ENCODE measurements around the gene KCNG1.

Gene KCNG1

DNA sequence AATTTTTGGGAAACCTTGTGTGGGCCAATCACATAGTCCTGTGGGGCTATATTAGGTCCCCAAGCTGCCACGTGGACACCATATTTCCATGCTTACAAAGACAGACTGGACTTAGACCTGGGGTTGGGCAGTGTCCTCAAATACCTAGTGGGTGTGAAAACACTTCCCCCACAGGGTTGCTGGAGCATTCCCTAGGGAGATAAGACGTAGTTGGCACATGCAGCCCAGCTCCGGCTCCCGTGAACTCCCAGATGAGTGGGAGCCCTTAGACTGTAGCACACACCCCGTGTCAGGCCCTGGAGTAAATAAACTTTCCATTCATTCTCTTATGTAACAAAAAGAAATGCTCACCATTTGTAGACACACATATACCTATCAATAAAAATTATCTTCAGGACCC, 14.2 kb downstream of the KCNG1 start:
- TF ChIP-seq, protein P1, sequence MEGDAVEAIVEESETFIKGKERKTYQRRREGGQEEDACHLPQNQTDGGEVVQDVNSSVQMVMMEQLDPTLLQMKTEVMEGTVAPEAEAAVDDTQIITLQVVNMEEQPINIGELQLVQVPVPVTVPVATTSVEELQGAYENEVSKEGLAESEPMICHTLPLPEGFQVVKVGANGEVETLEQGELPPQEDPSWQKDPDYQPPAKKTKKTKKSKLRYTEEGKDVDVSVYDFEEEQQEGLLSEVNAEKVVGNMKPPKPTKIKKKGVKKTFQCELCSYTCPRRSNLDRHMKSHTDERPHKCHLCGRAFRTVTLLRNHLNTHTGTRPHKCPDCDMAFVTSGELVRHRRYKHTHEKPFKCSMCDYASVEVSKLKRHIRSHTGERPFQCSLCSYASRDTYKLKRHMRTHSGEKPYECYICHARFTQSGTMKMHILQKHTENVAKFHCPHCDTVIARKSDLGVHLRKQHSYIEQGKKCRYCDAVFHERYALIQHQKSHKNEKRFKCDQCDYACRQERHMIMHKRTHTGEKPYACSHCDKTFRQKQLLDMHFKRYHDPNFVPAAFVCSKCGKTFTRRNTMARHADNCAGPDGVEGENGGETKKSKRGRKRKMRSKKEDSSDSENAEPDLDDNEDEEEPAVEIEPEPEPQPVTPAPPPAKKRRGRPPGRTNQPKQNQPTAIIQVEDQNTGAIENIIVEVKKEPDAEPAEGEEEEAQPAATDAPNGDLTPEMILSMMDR (IDR thresholded peaks at IDR 0.05; ENCODE audit: low read length, missing control alignments) = no peak
- DNase-seq (ENCODE audit: low read depth) = no peak
- H3K4me3 ChIP-seq (replicated peaks; ENCODE audit: low read depth, low read length) = no peak overlapping the region

DNA sequence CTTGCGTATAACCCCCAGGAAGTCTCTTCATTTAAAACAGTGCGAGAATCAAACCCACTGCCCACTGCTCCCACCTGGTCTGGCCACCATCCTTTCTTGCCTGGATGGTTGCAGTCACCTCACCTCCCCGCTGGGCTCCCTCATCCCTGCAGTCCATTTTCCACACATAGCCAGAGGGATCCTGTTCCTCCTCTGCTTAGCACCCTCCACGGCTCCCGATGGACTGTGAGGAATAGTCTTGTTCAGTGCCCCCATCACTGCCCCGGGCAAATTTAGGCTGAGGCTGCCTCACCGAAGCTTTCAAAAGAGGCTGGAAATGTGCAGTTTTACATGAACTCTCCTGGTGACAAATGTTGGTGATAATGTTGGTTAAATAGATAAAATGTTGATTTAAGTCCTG, 17.7 kb downstream of the KCNG1 start:
- DNase-seq (ENCODE audit: low read depth) = no peak
- no peak overlapping the region for H3K4me3 ChIP-seq (replicated peaks; ENCODE audit: low read depth, low read length)
- TF ChIP-seq, protein P1 (IDR thresholded peaks at IDR 0.05; ENCODE audit: low read length, missing control alignments) = no peak

DNA sequence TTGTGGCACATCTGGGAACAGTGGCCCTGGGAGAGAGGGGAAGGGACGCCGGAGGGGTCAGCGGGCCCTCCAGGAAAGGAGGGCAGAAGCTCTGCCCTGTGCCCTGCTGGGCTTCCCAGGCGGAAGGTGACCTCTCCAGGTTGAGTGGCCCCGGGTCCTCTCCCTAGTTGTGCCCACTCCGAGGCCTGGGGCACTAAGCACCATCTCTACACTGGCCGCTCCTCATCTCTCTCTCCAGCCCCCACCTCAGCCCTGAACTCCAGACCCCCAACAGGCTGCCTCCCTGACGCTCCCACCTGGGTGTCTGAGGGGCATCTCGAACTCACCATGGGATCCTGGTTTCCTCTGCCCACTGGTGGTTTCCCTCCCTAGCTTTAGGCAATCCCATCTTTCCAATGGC, 18.1 kb downstream of the KCNG1 start:
- TF ChIP-seq, protein P1 (IDR thresholded peaks at IDR 0.05; ENCODE audit: low read length, missing control alignments) = no peak
- DNase-seq (ENCODE audit: low read depth) = no peak
- no peak overlapping the region for H3K4me3 ChIP-seq (replicated peaks; ENCODE audit: low read depth, low read length)

DNA sequence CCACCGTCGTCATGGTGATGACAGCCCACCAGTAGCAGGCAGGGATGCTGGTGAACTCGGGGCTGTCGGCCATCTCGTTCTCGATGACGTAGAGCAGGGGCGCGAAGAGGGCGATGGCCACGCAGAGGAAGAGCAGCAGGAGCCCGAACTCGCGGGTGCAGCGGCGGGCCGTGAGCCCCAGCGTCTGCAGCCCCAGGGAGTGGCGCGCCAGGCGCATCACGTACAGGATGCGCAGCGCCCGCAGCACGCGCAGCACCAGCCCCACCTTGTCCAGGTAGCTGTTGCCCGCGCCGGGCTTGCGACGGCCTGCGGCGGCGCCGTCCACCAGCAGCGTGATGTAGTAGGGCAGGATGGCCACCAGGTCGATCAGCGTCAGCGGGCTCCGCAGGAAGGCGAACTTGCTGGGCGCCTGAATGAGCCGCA, 18.6 kb downstream of the KCNG1 start:
- TF ChIP-seq, protein P1 (IDR thresholded peaks at IDR 0.05; ENCODE audit: low read length, missing control alignments) = no peak
- H3K4me3 ChIP-seq (replicated peaks; ENCODE audit: low read depth, low read length) = no peak overlapping the region
- DNase-seq (ENCODE audit: low read depth) = no peak

DNA sequence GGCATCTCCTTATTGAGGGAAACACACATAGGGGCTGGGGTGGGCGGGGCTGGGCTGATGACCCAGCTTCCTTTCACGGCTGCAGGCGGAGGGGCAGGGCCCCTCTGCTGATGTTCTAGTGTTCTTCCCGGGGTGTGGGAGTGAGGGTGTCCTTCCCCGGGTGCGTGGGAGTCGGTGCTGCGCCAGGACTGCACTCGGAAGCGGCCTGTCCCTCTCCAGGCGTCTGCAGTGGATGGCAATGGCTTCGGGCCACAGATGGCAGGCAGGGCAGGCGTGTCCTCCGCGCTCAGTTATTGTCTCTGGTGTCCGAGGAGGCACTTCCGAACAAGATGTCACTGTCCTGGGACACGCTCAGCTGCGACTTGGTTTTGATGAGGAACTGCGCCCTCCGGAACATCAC, 19.2 kb downstream of the KCNG1 start:
- TF ChIP-seq, protein P1 (IDR thresholded peaks at IDR 0.05; ENCODE audit: low read length, missing control alignments) = no peak
- H3K4me3 ChIP-seq (replicated peaks; ENCODE audit: low read depth, low read length) = no peak overlapping the region
- DNase-seq (ENCODE audit: low read depth) = no peak

DNA sequence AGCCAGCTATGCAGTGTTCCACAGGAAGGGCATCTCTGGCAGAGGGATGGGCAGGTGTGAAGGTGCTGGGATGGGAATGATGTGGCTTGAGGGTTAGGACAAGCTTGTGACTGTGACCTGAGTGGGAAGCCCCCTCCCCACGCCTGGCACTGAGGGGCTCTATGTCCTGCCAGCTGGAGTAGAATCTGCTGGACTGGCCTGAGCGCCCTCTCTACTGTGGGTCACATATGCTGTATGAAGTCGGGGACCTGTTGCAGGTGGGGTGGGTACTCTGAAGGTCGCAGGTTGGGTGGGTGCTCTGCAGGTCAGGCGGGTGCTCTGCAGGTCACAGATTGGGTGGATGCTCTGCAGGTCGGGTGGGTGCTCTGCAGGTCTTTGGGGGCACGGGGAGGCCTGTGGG, 20.3 kb downstream of the KCNG1 start:
- DNase-seq (ENCODE audit: low read depth) = no peak
- TF ChIP-seq, protein P1 (IDR thresholded peaks at IDR 0.05; ENCODE audit: low read length, missing control alignments) = no peak
- H3K4me3 ChIP-seq (replicated peaks; ENCODE audit: low read depth, low read length) = no peak overlapping the region

DNA sequence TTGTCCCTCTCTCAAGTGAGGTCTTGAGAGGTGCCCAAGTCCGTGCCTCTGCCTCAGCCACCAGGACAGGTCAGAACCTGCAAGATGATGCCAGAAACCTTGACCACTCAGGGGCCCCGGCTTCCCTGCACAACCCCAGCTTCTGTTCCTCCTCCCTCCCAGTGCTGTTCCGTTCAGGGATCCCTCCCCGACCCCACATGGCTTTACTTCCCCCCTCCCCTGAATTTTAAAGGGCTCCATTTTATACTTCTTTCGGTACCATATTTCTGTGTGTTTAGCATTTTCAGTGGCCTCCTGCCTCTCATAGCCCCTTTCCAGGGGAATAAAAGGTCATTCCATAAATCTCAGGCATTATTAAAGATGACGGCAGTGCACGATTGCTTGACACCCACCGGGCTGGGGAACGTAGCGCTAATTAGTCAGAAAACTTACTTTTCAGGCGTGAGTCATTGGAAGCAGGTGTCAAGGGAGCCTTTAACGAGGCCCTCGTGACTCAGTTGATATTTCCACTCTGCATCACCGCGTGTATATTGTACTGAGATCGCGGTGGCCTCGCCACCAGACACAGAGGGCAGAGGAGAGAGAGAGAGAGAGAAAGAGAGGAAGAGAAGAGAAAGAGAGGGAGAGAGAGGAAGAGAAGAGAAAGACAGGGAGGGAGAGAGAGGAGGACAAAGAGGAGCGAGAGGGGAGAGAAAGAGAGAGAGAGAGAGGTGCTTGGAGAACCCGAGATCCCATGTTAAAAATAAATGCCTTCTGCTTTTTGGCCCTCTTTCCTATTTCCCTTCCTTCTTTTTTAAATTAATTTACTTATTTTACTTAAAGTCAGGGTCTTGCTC, 21.3 kb downstream of the KCNG1 start:
- no peak for DNase-seq (ENCODE audit: low read depth)
- no peak overlapping the region for H3K4me3 ChIP-seq (replicated peaks; ENCODE audit: low read depth, low read length)
- TF ChIP-seq, protein P1 (IDR thresholded peaks at IDR 0.05; ENCODE audit: low read length, missing control alignments) = no peak
